ENCODE measurements around the gene DNAH8.

Gene DNAH8

DNA sequence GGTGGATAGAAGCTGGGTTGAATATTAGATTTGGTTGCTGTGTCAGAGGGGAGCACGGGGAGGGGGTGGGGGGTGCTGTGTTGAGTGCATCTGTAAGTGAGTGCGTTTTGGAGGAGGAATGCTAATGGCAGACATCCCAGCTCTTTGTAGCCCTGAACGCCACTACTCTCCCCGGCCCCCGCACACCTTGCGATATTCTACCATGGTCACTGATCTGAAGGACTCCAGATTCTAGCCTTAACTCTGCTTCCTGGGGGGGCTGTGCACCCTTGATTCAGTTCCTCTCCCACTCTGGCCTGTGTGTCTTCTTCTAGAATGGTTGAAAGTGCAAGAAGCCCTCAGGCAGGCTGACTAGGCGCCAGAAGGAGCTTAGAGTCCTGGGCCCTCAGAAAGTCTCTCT, 340.6 kb downstream of the DNAH8 start:
- no peak for DNase-seq

- no peak for DNase-seq
Measured at GRCh38 chr6:39056191-39056590, 341.1 kb downstream of the DNAH8 start.

GRCh38 chr6:39056681-39057080, 341.6 kb downstream of the DNAH8 start:
- DNase-seq = no peak

GRCh38 chr6:39057251-39058155, 342.4 kb downstream of the DNAH8 start:
- no peak for DNase-seq

DNA sequence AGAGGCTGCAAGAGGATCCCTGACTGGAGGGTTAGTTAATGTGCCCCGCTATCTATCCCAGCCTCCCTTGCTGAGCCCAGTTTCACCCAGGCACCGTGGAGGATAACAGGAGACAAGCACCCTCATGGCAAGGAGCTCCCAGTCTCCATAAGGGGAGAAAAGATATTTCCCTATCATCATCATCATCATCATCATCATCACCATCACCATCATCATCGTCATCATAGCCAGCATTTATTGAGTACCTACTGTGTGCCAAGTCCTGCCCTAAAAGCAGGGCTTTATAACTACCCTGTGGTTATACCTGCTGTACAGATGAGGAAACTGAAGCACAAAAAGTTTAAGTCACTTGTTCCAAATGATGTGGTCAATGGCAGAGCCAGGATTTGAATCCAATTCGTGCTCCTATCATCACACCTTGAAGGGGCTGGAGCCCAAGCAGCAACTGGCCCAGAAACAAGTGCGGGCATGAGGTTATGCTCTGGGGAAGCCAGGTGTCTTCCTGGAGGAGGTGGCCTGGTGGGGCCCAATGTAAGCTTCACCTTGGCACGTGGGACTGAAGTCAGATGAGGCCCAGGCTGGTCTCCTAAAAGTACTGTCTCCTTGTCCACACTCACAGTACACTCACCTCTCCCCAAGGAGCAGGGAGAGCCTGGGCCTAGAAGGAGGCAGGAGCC, 343.5 kb downstream of the DNAH8 start:
- DNase-seq = no peak

DNA sequence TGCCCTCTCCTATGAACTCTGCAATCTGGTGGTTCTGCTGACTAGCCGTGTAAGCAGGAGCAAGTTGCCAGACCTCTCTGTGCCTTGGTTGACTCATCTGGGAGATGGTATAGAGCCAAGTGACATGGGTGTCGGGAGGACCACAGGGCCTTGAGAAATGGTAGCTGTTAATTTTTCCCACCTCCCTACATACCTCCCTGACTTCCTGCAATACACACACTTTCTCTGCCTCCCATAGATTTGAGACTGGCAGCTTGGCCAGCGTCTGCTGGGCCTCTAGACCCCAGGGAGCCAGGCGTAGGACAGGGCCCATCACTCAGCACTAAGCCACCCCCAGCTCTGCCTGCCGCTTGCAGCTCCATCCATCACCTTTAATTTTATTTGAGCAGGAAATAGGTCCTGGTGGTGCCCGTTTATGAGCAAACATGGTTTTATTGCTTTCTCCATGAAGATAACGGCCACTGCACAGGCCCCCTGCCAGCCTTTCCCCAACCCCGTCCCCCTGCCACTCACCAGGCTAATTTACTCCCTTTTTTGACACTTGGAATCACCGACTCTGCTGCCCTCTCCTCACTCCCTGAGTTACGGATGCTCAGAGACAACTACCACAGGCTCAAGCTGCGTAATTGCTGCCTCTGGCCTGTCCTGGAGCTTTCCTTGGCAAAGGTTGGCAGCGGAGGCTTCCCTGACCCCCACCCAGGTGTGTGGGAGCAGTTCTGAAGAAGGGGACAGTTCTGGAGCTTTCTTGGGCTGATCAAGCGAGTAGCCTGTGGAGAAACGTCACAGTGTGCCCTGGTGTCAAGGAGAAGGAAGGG, 344.6 kb downstream of the DNAH8 start:
- DNase-seq = no peak

- no peak for DNase-seq
Measured at GRCh38 chr6:39060467-39061160, 345.5 kb downstream of the DNAH8 start.

DNA sequence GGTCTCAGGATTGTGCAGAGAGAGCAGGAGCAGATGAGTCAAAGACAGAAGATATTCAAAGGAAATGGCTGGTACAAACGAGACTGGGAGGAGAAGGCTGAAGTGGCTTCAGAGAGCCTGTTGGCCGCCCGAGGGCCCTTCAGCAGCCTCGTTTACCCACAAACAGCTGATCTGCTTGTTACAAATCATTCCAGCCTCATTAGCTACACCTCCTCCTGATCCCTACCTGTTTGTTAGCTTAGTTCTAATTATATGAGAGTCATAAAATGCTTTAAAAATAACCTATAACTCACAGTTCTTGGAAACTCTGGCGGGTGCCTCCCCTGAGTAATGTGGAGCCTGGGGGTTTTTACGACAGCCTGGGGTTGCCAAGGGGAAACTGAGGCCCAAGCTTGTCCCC, 346.1 kb downstream of the DNAH8 start:
- no peak for DNase-seq

- no peak for DNase-seq
Measured at GRCh38 chr6:39061588-39061987, 346.5 kb downstream of the DNAH8 start.

DNA sequence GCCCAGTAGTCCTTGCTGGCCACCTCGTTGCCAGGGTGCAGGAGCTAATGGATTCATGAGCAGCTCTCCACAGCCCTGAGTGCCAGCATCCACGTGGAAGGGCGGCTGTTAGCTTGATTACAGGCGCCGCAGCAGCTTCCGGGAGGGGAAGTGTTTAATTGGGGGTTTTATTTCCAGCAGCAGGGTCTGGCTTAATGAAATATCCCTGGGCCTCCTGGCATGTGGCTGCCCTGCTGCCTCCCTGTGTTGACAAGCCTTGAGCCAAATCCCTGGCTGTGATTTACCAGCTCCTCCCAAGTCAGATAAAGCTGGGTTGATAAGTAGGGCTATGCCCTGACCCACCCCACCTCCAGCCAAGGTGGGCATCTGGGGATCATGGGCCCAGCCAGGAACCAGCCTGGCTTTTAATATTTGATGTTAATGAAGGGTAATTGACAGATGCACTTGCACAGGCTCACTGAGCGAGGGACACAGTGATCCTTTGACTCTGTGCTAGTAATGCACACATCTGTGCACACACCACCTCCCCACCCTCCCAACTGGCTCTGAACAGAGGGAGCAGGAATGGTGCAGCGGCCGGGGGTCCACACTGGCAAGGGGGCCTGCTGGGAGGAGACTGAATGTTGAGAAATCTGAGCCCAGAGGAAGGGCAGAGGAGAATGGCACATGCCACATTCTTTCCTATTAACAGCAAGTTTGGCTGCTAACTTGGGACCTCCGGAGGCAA, 347.1 kb downstream of the DNAH8 start:
- no peak for DNase-seq

GRCh38 chr6:39063526-39063925, 348.4 kb downstream of the DNAH8 start:
- no peak for DNase-seq

- DNase-seq = no peak
Measured at GRCh38 chr6:39065561-39065960, 350.4 kb downstream of the DNAH8 start.

DNA sequence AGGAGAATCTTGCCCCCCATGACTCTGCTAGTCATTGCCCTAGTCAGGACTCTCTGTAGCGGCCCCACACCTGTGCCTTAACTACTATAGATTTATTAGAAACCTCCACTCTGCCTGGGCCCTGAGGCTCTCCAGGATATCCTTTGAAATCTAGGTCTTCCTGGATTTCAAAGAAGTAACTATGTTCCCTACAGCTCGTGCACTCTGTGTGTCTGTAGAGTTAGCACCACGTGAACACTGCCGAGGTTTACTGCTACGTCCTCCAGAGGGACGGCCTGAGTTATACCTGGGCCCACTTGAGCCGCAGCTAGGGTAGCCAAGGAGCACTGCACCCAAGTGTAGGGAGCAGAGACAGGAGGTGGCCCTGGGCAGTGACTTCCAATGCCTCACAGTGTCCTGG, 353.3 kb downstream of the DNAH8 start:
- DNase-seq = no peak

DNA sequence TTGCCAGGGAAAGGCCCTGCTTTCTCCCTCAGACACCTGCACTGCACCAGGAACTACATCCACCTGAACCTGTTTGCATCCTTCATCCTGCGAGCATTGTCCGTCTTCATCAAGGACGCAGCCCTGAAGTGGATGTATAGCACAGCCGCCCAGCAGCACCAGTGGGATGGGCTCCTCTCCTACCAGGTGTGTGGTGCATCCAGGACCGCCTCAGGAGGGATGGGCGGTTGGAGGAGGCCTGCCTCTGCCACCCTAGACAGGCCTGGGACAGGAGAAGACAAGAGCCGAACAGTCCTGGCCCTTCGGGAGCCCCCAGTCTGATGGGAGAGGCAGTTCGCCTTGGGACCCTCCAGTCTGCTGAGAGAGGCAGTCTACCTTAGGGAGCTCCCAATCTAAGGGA, 357.7 kb downstream of the DNAH8 start:
- DNase-seq = no peak

DNA sequence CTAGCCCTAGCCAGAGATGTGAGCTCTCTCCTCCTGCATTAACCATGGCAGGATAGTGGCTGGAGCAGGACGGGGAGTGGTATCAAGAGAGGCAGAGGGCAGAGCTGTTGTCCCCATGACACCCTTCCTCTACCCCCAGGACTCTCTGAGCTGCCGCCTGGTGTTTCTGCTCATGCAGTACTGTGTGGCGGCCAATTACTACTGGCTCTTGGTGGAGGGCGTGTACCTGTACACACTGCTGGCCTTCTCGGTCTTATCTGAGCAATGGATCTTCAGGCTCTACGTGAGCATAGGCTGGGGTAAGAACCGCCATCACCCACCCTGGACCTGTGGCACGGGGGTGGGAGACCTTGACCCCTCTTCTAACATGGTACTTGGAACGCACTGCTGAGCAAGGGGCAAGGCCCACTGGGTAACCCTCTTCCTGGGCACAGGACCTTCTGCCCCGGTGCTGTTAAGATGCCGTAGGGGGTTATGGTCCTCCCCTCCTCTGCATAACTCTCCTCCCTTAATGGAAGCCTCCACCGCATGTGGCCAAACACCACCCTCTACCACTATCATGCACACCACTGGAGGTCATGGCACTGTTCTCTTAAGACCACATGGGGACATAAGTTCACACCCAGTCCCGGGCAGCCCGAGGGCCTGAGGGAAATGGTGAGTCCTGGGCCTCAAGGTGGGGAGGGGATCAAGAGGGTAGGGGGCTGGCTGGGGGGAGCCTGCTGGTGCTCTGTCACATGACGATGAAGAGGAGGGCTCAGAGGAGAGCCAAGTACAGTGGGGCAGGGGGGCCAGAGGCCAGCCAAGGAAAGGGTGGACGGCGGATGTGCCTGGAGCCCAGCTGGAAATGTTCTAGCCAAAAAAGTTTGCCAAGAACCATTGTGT, 358.6 kb downstream of the DNAH8 start:
- DNase-seq = no peak

DNA sequence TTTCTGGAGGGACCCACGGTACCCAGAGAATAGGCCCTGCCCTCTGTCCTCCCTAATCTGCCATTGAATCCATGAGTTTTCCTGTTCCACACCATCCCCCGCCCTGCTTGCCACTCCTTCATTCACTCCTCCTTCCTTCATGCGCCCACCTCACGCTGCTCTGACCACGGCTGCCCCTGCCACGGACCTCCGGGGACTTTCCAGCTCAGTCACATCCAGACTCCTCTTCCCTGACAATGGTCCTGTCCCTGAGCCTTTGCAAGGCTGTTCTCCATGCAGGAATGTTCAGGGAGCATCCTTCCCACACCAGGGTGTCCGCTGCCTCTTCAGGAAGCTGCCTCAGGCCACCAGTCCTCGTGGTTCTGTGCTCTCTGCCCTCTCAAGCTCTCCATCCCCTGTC, 359.4 kb downstream of the DNAH8 start:
- DNase-seq = no peak

GRCh38 chr6:39075010-39075686, 360.0 kb downstream of the DNAH8 start:
- DNase-seq = no peak

DNA sequence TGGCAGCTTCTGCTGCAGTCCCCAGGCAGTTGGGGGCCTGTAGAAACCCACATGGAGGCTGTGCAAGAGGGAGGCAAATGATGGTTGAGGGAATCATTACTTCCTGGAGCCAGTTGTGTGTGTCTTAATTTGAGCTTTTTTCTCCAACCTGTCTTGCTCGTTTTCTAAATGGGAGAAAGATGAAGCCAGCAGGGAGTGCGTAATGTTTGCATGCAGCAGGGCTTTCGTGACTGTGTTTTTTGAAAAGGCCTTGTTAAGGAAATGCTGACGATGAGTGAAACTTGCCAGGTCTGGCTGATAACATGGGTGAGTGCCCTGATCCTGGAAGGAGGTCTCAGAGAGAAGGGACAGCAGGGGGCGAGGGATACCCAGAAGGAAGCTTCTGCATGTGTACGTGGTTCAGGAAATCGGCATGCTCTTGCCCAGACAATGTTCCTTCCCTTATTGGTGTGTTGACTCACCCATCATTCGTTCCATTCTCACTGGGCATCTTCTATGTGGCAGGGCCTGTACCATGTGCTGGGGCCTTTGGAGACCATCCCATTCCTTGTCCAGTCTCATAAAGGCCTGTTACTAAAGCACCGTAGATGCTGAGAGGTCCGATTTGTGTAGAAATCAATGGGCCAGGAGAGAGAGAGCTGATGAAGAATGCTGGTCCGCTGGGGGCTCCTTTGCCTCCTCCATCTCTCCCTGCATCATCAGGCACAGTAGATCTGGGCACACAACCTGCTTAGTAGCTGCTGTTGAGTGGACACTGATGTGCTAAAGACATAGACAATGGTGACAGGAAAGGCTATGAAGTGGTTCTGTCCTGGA, 360.9 kb downstream of the DNAH8 start:
- no peak for DNase-seq

All from inflammatory macrophage (primary cell).